COLO829 (cell line): Measurements from ENCODE around the gene EEF2K.
"Not testable (repeated sequence)": the region's sequence is repeated elsewhere in the genome, so short reads cannot be mapped to it uniquely, and the experiment has no call there.

Source experiments
- DNase-seq: peaks from one replicate; pipeline ENCODE4 v3.0.0; 2012; ENCODE audit warnings: low spot score

EEF2K gene

DNA sequence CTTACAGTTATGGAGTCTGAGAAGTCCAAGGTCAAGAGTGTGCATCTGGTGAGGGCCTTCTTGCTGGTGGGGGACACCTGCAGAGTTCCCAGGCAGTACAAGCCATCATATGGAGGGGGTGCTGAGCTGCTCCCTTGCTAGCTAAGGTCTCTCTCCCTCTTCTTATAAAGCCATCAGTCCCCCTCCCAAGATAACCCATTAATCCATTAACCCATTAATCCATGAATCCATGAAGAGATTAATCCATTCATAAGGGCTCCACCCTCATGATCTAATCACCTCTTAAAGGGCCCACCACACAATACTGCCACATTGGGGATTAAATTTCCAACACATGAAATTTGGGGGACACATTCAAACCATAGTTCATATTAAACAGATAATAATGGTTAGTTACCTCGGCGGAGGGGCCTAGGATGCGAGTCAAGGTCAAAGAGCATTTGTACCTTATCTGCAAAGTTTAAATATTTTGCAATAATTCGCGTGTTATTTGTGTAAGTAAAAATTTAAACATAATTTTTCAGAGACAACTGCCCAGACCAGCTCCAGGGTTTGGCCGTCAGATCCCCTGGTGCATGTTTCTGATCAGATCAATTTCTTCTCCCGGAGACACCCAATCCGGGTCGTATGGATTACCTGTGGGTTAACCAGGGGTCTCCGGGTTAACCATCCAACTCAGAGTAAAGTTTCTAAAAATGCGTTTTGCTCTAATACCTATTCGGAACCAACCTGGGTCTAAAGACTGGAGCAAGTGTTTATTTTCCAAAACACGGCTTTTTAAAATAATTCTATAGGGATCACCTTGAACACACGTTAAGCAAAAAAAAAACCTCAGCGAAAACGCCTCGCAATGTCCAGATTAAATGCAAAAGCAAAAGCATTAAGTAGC lies 90.4 kb downstream of the EEF2K start:
- no peak for DNase-seq

DNA sequence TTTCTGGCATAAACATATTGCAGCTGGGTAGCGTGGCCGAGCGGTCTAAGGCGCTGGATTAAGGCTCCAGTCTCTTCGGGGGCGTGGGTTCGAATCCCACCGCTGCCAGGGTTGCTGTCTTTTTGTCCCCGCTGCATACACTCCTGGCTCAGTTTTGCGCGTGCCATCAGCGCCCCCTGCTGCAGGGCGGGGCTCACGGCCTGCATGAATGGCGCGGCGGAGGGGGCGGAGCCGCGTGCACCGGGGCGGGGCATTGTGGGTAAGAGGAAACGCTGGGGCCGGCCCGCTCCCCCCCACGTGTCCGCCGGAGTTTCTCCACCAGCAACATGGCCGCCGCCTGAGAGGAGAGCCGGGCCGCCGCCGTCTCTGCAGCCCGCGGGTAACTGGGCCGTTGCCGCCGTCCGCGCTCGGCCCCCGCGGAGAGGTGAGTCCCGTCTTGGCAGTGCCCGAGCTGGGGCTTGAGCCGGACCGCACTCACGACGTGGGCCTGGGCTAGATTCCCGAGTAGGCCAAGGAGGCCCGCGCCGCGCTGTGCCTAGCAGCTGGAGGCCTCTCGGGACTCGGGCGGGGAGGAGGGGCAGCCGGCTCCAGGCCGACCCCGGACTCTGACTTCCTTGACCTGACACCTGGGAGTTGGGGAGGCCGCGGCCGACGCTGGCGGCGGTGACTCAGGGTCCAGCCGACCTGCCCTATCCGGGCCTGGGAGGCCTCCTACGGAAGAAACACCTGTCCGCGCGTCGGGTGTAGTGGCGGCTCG lies 91.2 kb downstream of the EEF2K start, which contains the start of gene POLR3E:
TSS of gene POLR3E (plus strand) at position 296 of the 757 bp plus-strand sequence. CDS start 5,560 bp downstream, outside the sequence.
- peak; percentile 98 for DNase-seq

DNA sequence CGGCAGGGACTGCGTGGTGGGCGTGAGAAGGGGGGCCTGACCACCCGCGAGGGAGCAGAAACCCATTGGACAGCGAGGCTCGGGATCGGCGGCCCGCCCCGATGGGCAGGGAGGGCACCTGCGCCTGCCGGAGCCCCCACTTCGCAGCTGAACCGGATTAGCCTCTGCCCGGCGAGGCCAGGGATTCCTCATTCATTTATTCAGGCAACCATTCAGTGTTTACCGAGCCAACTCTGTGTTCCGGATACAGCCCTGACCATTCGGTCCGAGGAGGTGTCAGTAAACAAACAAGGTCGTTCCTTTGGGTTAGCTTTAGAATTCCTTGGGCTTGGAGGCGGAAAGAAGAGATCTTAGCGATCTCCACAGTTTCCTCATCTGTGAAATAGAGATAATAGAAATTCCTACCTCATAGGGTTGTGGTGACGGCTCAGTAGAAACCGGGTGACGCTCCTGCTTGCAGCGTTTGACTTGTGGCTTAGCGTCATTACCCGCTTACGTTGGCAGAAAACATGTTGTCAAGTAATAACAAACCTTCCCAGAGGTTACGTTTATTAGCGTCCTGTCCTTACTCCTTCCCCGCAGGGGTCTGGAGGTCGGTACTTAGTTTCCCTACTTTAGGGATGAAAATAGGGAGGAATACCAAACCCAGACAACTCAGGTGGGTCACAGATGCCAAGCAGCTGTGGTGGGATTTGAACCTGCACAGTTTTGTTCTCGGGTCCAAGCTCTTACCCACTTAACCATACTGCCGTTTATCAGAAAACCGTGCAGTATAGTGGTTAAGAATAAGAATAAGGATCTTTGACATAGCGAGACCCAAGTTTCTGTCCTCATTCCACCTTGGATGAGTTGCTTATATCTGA lies 92.0 kb downstream of the EEF2K start:
- DNase-seq = peak; percentile 92

DNA sequence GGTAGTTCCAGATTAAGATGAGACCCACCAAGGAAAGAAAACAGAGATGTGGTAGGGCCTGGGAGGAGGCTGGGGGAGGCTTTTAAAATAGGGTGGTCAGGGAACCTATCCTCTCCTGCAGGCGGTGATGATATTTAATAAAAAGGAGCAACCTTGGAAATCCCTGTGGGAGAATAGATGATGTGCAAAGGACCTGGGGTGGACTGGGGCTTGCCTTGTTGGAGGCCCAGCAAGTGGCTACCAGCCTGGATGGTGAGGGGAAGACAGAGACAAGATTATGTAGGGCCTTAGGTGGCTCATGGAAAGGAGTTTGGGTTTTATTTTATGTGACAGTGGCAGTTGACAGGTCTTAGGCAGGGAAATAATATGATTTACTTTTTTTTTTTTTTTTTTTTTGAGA lies 93.0 kb downstream of the EEF2K start:
- DNase-seq = no peak

DNA sequence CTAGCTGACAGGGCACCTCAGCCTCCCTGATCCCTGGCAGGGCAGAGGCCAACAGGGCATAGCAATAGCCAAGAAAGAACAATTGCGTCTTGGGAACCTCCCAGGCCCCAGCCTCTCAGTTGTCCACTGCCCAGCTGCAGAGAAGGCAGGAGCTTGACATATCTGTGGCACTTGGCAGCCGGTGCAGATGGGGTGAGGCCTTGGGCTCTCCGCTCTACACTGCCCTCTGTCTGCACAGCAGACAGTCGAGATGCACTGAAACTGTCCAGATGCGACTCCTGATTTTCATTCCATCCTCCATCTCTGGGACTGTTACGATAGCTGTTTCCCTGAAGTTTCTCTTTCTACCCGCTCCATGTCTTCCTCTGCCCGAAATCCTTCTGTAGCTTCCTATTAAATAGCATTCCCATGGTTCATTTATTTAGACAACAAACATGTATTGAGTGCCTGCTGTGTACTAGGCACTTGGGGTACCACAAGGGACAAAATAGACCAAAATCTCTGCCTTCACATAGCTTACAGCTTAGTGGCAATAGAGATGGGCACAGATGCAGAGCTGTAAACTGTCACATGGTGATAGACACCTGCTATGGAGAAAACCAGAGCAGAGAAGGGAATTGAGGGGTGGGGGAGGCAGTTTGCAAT lies 94.5 kb downstream of the EEF2K start:
- DNase-seq = peak; percentile 58

DNA sequence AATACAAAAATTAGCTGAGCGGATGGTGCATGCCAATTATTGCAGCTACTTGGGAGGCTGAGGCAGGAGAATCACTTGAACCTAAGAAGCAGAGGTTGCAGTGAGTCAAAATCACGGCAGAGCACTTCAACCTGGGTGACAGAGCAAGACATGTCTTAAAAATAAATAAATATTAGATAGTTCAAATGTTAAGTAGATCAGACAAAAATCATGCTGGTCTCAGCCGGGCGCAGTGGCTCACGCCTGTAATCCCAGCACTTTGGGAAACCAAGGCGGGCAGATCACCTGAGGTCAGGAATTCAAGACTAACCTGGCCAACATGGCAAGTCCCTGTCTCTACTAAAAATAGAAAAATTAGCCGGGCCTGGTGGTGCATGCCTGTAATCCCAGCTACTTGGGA lies 95.3 kb downstream of the EEF2K start:
- not testable (repeated sequence) for DNase-seq

DNA sequence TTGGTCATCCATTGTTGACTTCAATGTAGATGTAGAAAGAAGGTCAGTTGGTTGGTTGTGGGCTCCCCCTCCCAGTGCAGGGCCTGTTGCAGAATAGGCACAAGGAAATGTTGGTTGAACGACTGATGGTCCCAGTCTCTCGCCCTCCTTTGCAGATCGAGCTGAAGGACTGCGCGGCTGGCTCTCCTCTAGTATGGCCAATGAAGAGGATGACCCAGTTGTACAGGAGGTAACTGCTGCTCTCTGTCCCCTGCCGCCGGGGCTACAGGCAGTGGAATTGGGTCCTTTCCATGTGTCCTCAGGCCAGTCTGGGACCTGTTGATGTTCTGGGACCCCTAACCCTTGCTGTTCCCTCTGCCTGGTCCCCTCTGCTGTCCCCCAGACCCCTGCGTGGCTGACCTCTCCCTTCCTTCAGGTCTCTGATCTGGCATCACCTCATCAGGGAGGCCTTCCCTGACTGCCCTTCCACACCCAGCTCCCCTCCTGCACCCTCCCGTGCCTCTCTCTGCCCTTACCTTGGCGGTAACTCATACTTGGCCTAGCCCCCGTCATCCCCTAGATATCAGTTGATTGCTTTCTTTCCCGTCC lies 96.8 kb downstream of the EEF2K start:
- no peak for DNase-seq

DNA sequence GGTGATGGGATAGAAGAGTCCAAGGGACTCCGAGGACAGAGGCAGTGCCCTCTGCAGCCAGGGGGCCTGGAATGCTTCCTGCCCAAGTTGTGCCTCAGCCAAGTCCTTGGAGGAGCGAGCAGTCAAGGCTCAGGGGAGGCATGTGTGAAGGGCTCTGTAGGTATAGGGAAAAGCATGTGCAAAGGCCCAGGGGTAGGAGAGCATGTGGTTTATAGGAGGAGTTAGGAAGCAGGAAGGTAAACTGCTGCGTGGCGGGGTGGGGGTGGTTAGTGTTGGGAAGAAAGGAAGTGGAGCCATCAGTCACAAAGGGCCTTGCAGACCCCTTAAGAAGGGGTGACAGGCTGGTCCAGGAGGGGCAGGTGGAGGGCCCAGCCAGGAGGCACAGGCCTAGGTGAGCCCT lies 98.3 kb downstream of the EEF2K start:
- no peak for DNase-seq

DNA sequence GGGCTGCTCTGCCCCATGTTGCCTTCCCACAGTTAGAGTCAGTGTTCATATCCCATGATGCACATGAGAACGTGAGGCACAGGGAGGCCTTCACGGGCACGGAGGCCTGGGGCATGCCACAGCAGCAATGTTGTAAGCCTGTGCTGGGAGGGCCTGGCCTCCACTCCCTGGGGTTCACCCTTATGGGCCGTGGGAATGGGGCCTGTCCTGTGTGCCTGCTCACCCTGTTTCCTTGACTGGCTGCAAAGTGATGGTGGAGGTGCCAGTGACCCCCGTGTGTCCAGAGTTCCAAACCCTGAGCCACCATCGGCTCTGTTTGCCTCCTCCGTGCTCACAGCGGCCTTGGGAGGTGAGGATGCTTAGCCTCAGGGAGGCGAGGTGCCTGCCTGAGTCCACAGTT lies 100.7 kb downstream of the EEF2K start:
- no peak for DNase-seq

DNA sequence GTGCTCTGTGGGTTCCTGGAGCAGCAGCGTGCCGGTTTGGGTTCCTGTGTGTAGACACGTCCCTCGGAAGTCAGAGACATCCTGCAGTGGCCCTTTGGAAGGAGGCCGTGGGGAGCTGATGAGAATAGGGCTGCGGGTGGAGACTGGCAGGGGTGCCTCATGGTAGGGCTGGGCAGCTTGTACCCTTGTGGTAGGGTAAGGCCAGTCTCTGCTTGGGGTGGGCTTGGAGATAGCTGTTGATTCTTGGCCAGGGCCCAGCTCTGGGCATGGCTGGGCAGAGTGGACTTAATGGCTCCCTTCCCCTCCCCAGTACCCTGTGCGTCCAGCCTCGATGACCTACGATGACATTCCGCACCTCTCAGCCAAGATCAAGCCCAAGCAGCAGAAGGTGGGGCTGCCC lies 101.8 kb downstream of the EEF2K start:
- DNase-seq = no peak

DNA sequence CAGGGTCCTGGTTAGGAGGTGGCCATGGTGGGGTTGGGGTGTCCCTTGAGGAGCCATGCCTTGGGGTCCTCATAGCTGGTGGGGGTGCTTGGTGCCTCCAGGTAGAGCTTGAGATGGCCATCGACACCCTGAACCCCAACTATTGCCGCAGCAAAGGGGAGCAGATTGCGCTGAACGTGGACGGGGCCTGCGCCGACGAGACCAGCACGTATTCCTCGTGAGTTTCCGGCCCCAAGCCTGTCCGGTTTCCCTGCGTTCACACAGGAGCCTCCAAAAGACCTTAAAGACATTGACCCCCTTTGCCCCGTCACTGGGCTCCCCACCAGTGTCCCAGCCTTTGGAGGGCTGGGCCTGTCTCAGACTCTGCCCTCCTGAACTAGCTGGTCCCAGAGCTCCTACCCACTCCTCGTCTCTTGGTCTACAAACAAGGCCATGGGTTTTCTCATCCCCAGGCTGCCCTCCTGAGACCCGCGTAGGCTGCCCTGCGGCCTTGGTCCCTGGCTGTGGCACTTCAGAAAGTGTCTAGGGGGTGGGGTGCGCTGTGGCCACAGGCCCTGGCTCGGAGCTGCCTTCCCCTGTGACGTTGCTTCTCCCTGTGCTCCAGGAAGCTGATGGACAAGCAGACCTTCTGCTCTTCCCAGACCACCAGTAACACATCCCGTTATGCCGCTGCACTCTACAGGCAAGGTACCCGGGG lies 102.9 kb downstream of the EEF2K start:
- no peak for DNase-seq

DNA sequence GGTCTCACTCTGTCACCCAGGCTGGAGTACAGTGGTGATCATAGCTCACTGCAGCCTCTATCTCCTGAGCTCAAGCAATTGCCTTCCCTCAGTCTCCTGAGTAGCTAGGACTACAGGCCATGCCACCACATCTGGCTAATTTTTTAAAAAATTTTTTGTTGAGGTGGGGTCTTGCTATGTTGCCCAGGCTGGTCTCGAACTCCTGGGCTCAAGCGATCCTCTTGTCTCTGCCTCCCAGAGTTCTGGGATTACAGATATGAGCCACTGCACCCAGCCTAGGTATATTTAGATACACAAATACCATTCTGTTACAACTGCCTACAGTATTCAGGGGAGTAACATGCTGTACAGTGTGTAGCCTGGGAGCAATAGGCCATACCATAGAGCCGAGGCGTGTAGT lies 105.4 kb downstream of the EEF2K start:
- DNase-seq = no peak

DNA sequence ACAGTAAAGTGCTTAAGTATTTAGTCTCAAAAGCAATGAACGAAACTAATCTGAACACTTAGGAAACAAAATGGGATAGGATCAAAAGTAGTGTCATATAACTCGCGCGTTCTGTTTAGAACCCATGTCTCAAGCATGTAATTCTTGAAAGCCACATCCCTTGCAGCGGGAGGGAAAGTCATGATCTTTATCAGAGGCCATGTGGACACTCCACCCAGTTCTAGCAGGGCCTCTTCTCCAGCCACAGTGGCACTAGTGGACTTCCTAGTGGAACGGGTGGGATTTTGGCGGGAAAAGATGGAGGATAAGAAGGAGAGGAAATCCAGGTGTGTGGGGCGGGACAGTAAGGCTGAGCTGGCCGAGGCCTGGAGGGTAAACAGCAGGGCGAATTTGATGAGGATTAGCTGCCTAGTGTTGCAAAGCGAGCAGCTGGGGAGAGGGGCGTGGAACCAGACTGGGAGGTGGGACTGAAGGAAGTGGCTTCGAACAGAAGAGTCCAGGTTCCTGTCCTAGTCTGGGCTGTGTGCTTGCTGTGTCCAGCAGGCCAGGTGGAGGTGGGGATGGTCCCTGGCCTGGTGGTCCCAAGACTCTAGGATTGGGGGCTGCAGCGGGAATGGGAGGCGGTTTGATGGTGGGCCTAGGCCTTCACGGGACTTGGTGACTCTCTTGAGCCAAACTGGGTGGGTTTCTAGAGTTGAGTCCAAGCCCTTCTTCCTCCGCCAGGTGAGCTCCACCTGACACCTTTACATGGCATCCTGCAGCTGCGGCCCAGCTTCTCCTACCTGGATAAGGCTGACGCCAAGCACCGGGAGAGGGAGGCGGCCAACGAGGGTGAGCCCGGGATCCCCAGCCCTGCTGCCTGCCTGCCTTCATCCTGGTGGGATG lies 107.1 kb downstream of the EEF2K start:
- DNase-seq = no peak

DNA sequence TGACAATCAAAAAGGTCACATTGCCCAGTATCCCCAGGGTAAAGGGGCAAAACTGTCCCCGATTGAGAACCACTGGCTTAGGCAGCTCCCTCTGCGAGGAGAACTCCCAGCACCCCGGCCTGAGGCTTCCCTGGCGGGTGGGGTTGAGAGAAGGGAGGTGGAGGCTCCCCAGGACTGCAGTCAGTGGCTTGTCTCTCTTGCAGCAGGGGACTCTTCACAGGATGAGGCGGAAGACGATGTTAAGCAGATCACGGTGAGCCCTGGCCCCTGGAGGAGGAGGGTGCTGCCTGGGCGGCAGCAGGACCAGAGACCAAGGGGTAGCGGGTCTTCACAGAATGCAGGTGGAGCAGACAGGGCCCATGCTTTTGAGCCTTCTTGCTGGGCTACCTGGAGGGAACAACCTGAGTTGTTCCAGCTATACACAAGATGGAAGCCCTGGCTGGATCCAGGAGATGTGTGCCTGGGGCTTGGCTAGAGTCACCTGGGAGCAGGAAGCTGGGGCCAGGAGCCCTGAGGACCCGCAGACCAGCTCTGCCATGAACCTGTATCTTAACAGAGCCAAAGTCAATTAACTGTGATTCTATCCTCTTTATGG lies 107.9 kb downstream of the EEF2K start:
- DNase-seq = no peak

DNA sequence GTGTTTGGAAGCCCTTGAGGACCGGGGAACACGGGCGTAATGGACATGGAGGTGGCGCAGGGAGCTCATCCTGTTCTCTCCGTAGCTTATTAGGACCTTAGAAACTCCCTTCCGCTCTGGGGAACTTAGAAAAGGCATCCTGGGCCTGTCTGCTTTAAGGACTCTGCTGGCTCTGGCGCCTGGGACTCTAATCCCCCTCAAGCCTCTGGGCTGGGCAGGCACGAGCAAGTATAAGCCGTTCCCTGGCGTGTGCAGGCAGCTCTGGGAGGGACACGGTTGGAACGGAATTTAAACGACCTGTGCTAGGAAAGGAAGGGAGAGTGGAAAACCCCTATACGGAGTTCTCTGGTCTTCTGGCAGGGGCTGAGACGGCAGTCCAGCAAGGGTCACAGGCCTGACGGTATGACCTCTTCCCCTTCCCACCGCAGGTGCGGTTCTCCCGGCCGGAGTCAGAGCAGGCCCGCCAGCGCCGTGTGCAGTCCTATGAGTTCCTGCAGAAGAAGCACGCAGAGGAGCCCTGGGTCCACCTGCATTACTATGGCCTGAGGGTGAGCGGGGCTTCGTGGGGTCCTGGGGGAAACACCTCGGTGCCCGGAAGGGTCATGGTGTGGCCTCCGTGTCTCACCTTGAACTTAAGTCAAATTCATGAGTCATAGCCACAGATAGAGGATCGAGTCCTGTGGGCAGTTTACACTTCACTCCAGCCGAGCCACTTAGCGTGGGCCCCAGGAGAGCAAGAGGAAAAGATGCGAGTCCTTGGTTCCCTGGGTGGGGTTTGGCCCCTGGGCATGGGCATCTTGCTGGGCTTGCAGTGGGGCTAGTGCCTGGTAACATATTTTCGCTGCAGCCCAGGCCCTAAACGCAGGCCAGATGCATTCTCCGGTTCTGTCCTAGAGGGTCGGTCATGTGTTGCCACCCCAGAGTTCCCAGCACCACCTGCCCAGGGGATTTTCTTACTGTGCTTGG lies 108.9 kb downstream of the EEF2K start:
- no peak for DNase-seq

DNA sequence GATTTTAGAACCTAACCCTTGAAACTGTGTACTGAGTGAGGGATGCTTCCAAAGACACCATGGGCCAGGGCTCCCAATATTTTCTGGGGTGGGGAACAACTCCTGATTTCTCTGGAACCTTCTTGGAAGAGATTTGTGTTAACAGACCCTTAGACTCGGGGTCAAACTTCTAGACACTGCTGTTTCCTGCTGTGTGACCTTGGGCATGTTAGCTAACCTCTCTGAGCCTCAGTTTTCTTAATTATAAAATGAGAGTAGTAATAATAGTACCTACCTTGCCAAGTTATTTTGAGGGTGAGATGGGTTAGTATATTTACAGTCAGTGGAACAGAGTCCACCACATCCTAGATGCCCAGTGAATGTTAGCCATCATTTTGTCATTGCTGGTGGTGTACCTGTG lies 109.9 kb downstream of the EEF2K start:
- DNase-seq = no peak

DNA sequence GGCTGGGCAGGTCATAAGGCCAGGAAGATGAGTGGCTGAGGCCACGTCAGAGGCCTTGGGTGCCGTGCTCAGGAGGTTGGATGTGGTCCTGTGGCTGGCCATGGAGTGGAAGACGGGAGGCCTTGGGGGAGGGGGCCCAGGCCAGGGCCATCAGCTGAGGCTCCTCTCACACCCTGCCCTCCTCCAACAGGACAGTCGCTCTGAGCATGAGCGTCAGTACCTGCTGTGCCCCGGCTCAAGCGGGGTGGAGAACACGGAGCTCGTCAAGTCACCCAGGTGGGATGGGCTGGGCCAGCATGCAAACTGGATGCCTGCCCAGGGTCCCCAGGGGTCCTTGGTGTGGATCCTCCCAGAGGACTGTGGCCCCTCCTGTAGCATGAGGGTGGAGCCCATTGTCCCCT lies 110.3 kb downstream of the EEF2K start:
- no peak for DNase-seq

DNA sequence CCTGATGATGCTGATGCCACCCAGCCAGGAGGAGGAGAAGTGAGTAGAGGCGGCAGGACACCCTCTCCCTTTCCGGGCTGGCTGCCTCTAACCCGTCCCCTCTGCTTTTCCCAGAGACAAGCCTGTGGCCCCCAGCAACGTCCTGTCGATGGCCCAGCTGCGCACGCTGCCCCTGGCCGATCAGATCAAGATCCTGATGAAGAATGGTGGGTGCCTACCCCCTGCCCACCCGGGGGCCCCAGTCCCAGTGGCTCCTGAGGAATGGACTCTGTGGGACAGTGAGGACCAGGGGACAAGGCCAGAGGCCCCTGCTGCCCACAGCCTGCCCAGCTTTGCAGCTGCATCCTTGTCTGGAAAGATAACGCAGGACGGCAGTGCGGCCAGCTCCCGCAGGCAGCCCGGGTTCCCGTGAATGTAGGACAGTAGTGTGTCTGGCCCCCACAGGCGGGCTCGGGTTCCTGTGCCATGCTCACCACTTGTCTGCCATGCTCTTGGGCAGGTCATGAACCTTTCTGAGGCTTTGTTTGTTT lies 111.0 kb downstream of the EEF2K start:
- no peak for DNase-seq
